ENCODE measurements around the gene PLEKHM3.
"Not testable (repeated sequence)": the region's sequence is repeated elsewhere in the genome, so short reads cannot be mapped to it uniquely, and the experiment has no call there.

The PLEKHM3 gene

DNA sequence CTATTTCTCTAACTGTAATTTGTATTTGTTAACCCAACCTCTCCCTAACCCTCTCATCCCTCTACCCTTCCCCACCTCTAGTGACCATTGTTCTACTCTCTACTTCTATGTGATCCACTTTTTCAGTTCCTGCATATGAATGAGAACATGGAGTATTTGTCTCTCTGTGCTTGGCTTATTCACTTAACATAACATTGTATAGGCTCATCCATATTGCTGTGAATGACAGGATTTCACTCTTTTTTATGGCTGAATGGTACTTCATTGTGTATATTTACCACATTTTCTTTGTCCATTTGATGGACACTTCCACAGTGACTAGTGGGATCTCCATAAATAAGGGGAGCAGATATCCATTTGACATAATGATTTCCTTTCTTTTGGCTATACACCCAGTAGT lies 103.7 kb downstream of the PLEKHM3 start:
- DNase-seq (ENCODE audit: low read depth): no peak

DNA sequence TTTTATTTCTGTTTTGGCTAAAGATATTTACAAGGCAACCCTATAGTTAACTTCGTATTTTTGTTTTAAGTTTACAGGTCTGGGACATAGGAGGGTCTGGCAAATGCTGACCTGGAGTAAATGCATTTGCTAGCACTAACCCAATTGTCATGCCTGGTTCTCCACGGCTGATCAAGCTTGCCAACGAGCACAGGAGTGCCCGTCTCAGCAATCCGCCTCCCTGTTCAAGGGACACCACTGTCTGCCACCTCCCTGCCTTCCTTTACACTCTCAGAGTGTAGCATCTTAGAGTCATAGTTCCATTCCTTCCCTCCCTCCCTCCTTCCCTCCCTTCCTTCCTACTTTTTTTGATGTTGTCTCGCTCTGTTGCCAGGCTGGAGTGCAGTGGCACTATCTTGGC lies 104.6 kb downstream of the PLEKHM3 start:
- DNase-seq (ENCODE audit: low read depth): no peak

DNA sequence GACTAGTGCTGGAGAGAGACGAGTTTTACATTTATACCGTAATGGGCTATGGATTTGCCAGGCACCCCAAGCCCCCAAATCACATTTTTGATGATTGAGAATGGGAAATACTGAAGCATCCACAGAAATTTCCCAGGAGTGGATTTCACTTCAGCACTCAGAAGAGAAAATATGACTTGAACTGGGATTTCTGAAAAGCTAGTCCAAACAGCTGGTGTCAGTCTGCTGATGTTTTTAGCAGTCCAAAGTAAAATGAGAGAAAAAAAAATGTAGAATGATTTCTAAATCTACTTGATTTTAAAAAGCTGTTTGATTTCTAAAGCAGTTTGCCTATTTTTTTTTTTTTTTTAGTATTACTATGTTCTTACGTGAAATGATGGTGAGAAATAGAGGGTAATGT lies 105.0 kb downstream of the PLEKHM3 start:
- no peak for DNase-seq (ENCODE audit: low read depth)

DNA sequence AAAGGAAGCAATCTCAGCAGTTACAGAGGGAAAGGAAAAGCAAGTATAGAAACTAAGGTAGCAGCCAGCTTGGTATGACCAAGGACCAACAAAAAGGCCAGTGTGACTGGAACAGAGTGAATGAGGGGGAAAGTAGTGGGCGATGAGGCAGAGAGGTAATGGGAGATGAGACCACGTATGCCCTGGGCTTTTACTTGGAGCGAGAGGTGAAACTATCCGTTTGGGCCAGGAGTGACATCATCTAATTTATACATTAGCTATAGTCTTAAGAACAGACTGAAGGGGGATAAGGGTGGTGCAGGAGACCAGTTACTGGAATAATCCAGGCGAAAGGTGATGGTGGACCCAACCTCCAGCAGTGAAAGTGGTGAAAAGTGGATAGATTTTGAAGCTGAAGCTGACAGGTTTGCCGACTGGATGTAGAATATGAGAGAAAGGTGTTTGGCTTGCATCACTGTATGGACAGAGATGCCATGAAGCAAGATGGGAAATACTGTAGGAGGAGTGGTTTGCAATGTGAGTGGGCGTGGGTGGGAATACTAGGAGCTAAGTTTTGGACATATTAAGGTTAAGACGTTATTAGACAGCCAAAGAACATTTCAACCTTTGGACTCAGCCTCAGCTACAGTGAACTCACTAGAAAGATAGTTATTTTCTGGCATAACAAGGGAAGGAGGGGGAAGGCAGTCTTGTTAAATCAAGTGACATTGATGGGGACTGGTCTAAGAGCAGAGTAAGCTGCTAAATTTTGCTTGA lies 106.0 kb downstream of the PLEKHM3 start:
- no peak for DNase-seq (ENCODE audit: low read depth)

DNA sequence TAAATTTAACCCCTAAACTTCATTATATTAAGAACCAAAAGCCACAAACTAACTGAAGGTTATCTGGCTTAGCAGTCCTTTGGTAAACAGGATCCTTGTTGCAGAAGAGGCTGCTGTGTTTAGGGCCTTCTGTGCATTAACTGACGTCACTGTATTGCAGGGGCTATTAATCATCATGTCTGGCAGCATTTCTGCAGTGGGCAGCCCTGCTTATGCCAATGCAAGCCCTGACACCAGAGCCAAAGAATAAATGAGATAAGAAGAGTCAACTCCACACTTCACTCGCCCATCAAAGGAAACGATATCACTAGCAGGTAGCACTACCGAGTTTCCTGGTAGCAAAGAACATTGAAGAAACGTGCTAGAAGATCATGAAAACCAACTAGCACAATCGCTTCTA lies 110.6 kb downstream of the PLEKHM3 start:
- DNase-seq (ENCODE audit: low read depth): no peak

DNA sequence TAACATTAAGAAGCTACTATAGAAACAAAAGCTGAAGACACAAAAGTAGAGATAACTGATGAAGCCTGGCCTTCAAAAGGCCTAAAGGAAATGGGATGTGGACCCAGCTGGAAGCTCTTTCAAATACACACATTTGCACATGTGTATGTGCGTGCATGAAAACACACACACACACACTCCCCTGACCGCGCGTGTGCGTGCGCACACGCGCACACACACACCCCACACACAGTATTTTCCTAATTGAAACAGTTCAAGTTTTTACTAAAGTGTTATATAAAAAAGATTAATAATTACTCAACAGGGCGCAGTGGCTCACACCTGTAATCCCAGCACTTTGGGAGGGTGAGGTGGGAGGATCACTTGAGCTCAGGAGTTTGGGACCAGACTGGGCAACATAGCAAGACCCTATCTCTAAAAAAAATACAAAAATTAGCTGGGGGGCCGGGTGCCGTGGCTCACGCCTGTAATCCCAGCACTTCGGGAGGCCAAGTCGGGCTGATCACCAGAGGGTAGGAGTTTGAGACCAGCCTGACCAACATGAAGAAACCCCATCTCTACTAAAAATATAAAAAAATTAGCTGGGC lies 111.5 kb downstream of the PLEKHM3 start:
- no peak for DNase-seq (ENCODE audit: low read depth)

DNA sequence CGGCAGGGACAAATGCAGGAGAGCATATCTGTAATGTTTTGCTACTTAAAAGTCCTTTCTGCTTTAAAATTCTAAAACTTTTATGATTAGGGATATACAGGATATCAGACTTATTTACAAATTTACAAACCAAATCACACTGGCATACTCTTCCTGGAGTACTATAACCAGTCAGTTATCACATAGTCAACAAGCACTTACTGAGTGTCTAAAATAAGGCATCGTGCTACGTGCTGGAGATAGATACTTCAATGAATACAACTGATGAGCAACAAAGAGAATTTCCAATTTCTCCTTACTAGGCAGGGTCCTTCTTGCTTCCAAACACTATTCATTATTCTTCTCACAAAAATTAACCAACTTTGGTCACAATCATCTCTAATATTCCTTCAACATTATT lies 113.5 kb downstream of the PLEKHM3 start:
- no peak for DNase-seq (ENCODE audit: low read depth)

DNA sequence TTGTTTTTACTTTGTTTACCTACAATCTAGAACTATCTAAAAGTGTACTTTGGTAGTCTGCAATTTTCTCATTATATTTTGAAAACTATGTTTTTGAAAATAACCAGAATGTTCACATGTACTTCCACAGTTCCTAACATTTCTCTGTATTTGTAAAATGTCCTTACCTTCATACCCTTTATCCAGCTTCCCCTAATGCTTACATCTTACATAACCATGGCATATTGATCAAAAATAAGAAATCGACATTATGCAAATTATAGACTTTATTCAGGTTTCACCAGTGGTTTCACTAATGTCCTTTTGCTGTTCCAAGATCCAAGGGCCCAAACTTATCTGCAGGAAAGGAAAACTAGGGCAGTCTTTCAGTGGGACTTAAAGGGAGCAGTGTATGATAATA lies 114.1 kb downstream of the PLEKHM3 start:
- no peak for DNase-seq (ENCODE audit: low read depth)

DNA sequence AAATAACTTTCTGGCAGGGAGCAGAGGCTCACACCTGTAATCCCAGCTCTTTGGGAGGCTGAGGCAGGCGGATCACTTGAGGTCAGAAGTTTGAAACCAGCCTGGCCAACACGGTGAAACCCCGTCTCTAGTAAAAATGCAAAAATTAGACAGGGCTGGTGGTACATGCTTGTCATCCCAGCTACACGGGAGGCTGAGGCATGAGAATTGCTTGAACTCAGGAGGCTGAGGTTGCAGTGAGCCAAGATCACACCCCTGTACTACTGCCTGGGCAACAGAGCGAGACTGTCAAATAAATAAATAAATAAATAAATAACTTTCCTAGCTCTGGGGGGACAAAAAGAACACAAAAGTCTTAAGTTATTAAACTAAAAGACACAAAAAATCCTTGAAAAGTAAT lies 118.8 kb downstream of the PLEKHM3 start:
- not testable (repeated sequence) for DNase-seq (ENCODE audit: low read depth)

DNA sequence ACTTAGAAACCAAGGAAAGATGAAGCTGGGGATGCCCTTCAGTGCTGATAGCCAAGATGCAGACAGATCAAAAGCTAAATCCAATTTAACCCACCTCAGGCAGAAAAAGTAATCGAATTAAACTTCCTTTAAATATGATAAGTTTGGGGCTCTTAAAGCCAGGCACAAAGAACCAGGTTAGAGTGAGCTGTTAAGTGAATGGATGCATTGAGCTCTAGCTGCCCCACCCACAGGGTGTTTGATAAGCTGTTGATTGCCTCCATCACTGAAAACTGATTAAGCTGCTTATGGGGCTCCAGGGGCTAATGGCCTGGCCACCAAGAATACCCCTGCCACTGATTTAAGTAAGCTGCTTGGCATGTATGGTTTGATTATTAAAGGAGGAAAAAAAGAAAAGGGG lies 119.8 kb downstream of the PLEKHM3 start:
- DNase-seq (ENCODE audit: low read depth): no peak

DNA sequence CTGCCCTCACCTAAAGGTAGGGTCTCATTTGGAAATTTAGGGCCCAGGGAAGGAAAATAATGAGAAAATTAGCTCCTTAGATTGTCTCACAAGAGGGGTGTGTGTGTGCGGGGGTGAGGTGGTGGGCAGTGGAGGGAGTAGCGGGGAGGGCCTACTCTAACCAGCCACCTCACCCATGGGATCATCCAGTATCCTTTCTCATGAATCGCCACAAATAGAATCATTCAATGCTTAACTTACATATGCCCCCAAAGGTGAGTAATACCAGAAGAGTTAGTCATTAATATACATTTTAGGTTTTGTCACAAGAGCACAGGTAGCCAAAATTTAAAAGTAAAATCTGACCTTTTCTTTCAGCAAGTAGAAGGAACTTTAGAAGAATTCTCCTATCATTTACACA lies 122.1 kb downstream of the PLEKHM3 start:
- no peak for DNase-seq (ENCODE audit: low read depth)

DNA sequence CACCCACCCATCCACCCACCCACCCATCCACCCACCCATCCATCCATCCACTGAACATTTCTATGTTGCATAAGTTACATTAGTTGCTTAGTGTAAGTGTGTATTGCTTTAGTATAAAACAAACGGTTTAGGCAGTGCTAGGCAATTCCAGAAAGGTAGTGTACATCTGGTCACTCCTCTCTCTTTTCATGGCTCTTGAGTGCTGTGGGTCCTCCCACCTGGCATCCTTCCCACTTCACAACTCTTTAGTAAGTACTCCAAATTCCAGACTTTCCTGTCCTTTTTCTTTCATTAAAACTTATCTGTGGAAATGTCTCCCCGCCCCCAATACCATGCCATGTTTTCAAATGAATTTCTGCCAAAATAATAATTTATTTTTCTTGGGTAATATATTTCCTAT lies 122.5 kb downstream of the PLEKHM3 start:
- no peak for DNase-seq (ENCODE audit: low read depth)

DNA sequence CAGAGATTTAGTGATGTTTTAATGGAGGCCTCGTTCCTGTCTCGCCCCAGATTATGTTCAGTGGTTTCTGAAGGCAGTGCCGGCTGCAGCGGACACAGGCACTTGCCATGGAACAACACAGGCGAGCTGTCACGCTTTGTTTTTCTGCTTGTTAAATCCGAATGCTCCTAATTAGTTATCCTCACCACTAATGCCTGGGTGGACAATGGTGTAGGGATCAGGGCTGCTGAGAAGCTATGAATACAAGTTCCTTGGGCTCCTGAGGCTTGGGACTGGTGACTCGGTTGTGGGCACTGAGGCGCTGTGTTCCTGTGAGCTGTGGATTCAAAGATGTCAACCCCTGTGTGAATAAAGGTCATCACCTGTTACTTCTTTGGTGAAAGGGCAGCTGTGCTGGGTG lies 123.5 kb downstream of the PLEKHM3 start:
- DNase-seq (ENCODE audit: low read depth): no peak

DNA sequence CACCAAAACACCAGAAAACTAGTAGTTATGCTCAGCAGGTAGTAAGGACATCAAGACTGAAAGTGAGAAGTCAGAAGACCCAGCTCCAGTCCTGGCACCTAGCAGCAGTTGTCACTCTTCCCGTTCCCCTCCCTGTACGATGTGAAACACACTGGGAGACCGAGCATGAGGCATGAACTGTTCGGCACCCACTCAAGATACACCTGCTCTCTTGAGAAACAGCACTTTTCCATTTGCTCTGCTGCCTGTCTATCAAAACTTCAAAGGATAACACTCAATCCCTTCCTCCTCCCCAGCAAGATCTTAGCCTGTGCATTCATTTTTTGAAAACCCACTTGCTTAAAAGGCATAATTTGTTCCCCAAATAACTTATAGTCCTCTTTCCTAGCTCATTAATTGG lies 123.9 kb downstream of the PLEKHM3 start:
- no peak for DNase-seq (ENCODE audit: low read depth)

DNA sequence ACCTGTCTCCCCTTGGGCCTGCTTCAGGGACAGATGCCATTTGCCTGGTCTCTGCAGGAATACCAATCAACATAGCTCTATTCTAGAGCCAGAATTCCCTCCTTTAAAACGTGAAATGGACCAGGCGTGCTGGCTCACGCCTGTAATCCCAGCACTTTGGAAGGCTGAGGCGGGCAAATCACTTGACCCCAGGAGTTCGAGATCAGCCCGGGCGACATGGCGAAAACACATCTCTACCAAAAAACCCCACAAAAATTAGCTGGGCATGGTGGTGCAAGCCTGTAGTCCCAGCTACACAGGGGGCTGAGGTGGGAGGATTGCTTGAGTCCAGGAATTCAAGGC lies 127.0 kb downstream of the PLEKHM3 start:
- DNase-seq (ENCODE audit: low read depth): no peak

DNA sequence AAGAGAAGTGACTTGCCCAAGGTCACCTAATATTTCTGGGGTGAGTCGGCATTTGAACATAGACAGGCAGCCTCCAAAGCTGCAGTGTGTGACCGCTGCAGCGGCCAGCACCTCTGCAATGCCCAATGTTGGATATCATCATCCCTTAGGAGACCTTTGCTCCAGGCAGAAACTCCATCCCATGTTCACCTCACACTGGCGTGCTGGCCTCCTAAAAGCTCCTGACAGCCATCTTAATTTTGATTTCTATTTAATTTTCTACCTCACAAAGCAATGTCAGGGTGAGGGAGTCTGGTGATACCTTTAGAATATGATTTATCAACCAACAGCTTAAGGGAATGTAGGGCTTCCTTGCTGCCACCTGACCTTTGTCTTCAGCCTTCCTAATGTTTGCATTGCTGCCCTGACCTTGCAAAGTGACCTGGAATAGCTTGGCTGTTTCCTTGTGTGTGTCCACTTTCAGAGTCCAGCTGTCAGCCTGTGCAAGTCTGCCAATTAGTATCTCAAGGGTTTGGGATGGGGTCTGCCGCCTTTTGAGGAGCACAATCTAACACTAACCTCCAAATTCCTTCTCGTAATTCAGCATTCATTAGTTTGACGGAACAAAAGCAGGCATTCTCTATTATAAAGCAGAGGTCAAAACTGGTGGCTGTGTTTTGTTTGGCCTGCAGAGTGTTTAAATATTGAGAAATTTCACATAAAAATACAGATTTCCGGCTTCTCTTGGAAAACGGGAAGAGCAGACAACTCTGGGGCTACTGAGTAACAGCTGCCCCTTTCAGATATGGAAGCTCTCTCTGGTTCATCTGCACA lies 127.6 kb downstream of the PLEKHM3 start:
- DNase-seq (ENCODE audit: low read depth): no peak

DNA sequence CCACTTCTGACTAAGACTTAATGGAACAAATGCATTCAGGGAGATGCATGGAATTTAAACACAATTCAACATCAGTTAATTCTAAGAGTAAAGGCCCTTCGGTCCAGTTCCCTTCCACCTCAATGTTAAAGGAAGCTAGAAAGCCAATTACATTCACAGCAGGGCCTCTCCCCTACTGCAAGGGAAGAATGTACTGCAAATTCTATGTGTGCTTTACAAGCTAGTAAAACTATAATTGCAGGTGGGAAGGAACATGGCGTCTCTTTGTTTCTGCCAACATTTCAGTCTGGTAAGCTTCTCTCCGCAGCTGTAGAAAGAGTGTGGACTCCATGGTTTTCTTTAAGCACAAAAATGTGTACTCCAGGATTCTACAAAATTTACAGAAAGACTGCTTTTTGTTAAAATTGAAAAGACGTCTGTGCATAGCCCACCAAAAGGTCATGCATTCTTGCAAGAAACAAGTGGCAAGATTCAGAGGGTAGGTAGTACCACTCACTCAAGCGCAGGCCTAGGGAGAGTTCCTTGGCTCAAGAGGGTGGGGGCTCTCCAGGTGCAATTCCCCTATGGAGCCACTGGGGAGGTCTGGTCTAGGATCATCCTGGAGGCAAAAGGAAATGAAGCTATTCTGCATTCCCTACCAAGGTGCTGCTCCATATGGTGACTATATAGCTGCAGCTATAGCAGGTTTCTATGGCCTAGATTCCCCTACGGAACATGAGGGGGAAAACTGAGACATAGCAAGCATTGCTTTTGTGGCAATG lies 128.6 kb downstream of the PLEKHM3 start:
- peak; percentile 31 for DNase-seq (ENCODE audit: low read depth)

DNA sequence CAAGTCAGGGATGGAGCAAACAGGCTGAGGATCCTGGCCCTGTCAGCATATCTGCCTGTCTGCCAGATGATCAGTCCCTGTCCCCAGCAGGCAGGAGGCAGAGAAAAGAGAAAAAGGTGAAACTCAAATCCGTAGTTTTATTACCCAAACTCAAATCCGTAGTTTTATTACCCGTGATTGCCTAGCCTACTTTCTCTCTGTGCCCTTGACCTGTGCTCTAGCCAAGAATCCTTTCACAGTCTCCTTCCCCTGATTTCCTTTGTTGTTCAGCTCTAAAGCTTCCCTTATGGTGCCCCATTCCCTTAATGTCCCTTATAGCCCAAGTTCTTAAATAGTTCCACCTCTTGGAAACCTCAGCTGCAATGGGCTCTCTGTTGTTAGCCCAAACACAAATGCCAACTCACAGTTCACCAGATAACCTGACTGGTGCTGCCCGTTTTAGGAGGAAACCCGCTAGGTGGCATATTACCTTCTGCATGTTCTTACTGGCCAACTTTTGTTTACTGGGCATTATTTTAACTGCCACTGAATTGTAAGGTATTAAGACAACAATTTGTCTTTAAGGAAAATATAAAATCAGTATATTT lies 130.0 kb downstream of the PLEKHM3 start:
- DNase-seq (ENCODE audit: low read depth): no peak

DNA sequence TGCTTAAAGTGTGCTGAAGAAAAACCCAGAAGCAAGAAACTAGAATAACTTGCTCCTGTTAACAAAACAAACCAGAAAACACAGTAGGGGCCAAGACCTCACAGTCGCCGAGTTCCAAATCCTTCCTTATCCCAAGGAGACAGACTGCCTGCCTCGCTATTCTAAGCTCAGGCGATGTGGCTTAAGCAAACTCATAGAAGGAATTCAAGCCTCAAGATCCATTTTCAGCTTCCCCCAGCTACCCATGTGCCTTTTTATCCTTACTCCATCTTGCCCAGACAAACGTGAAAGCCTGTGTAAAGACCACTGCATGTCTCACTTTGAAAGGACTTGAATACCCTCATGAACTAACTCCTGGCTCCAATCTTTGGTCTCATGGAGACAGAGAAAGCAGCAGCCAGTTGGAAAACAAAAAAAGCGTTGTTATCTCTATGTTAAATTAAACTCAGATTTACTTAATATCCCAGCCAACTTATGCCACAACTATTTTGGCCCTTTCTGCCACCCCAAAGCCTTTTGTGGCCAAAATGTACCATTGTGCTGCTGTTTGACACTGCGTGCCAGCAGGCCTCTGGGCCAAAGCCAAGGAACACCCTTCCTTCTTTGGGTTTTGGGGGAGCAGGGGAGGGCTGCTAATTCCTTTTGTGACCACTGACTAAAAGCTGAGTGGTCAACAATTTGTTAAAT lies 132.5 kb downstream of the PLEKHM3 start:
- no peak for DNase-seq (ENCODE audit: low read depth)

DNA sequence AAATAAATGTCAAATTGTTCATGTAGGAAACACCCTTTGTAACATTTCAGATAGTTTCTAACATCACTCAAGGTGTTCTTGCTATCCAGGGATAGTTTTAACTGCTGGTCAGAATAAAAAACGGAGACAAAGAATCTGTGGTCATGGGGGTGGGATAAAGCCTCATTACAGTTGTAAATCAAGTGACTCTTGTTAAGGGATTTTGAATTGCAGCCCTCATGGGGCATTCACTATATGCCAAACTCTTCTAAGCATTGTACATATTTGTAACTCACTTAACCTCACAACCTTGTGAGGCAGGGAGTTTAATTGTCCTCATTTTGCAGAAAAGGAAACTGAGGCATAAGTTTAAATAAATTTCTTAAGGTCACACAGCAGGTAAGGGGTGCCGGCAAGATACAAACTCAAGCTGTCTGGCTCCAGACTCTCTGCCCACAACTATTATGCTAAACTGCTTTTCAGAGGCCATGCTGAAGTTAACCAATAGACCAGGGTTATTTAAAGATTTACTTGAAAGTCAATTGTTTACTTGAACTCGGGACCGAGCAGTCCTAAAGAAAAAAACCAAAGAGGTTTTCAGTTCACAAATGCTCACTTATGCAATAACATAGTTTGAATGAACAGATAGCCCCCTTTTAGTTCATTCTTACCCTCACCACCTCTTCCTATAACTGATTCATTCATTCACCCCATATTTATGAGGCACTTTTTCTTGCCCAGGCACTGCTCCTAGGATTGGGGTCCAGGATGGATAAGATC lies 134.1 kb downstream of the PLEKHM3 start:
- no peak for DNase-seq (ENCODE audit: low read depth)

DNA sequence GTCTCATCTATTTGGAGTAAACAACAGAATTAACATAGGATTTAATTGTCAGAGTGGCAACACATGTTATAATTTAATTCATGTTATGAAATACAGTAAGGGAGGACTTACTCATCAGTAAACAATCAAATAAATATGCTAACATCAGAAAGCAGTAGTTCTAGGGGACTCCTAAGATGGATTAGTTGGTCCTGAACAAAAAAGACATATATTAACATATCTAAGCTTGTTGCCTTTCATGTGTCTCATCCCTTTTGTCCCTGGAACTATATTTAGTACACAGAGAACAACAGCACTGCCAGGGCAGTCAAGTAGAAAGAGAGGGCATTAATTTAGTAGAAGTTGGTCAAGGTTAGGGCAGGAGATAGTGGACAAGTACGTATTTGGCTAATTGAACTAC lies 137.8 kb downstream of the PLEKHM3 start:
- DNase-seq (ENCODE audit: low read depth): no peak
